Measurements from ENCODE around the gene TARBP2.
"Not testable (repeated sequence)": the region's sequence is repeated elsewhere in the genome, so short reads cannot be mapped to it uniquely, and the experiment has no call there.

The TARBP2 gene

GRCh38 chr12:53476769-53477209 lies 24.3 kb upstream of the TARBP2 start:
- DNase-seq = no peak

DNA sequence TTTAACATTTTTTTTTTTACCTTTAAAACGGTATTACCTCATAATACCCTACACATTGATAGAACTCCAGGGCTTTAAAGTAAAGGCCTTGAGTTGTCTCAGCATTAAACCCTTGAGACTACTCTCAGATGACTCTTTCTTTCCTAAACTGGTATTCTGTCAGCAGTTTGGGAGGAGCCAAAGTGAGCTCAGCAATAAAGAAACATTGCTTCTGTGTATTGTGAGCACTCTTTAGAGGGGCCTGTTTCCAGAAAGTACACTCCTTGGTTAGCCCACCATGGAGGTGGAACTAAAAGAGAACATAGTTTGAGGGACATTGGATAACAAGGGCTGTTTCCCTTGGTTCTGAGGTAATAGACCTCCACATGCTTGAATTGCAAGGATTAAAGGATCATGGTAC lies 22.2 kb upstream of the TARBP2 start:
- DNase-seq = no peak

- DNase-seq = no peak
Measured at GRCh38 chr12:53479331-53479730, 21.8 kb upstream of the TARBP2 start.

- no peak for DNase-seq
Measured at GRCh38 chr12:53480491-53481442, 20.3 kb upstream of the TARBP2 start.

- not testable (repeated sequence) for DNase-seq
Measured at GRCh38 chr12:53481458-53481857, 19.6 kb upstream of the TARBP2 start.

DNA sequence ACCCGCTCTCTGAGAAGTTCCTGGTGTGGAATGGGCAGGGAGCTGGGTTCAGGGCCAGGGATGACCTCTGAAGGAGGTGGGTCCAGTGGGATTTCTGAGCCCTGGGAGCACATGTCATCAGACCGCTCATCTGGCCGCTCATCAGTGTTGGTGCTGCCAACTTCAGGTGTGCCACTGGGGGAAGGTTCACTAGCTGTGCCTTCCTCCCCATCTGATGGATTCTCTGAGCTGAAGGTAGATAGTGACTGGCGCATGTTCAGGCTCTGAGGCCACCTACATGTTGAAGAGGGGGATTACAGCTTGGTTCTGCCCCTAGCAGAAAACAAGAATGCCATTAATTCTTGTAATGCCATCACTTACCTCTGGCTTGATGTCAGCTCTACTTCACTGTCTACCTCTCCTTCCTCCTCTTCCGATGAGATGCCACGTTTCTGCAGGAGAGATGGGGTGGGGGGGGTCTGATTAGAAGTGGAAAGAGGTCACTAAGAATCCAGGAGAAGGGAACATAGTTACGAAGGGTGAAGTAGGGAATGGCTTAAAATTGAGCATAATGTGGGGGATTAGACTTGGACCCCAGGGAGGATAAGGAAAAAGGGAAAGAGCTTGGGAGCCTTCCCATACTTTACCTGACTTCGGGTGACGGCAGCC lies 19.0 kb upstream of the TARBP2 start:
- no peak for DNase-seq

DNA sequence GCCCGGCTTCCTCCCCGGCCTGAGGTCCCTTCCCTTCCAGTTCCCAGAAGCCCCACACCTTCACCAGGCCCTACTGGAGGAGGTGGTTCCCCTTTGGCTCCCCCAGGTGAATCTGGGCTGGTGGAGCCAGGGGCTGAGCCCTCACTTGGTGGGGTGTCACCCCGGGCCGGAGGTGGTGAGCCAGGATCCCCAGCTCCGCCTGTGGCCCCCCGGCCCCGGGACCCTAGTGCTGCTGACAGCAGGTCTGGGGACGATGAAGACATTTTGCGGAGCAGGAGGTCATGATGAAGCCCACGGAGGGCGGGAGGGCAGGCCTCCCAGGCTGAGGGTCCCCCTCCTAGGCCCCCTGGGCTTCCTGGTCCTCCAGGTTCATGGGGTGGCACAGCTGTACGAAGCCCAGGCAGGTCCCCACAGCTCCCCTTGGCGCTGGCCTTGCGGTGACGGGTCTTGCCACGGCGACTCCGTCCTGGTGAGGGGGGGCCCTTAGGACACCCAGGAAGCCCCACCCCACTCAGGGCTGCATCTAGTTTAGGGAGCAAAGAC lies 18.4 kb upstream of the TARBP2 start:
- DNase-seq = no peak

DNA sequence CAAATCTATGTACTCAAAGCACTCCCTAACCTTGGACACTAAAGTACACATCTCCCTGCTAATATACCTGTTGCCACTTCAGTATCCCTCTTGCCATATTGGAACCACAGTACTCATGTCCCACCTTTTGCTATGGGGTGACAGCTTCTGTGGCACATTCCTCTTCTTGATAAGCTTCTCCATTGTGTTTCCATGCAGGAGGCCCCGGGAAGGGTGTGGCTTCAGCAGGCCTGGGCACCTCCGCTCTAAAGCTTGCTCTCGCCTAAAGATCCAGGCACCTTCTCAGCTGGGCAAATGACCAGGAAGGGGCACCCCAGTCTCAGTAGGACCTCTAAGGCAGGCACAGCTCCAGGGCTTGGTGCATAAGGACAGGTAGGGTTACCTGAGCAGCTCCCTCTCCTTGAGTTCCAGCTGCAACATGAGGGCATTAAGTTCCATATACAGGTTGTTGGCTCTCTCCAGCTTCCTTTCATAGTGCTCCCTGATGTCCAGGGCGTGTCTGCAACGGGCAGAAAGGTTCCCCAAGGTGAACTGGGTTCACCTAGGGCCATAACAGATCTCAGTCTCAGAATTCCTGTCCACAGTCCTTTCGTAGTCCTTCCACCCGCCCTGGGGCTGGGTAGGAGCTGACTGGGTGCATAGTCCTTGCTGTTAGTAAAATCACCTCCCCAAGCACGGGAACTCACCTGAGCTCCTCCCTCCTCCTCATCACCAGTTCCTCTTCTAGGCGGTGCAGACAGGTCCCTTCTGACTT lies 17.7 kb upstream of the TARBP2 start:
- no peak for DNase-seq

- no peak for DNase-seq
Measured at GRCh38 chr12:53483979-53484377, 17.1 kb upstream of the TARBP2 start.

- no peak for DNase-seq
Measured at GRCh38 chr12:53484686-53485575, 16.2 kb upstream of the TARBP2 start.

DNA sequence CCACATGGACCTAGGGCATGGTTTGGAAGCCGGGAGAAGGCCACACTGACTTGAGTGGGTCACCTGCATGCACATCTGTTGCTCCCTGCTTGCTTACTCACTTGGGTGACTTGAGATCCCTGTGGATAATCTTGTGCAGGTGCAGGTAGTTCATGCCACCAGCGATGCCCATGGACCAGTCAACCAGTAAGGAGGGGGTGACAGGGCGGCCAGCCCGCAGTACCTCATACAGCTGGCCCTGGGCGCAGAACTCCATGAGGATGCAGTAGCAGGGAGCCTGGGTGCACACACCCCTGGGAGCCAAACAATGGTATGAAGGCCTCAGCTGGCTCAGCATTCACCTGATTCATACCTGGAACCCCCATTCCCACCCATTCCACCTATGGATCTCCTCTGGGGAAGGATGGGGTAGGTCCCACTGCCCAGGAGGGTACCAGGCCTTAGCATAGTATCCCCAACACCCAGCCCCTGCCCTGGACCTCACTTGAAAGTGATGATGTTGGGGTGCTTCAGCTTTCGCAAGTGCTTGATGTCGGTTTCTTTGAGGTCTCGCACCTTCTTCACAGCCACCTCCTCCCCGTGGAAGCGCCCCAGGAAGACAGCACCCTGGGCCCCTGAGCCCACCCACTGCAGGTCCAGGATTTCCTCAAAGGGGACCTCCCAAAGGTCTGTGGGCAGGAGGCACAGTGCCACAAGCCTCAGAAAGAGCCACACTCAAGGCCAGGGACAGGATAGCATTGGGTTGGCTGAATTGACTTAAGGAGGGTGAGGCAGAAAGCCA lies 14.9 kb upstream of the TARBP2 start:
- no peak for DNase-seq

GRCh38 chr12:53486736-53487487 lies 14.2 kb upstream of the TARBP2 start:
- DNase-seq = no peak

DNA sequence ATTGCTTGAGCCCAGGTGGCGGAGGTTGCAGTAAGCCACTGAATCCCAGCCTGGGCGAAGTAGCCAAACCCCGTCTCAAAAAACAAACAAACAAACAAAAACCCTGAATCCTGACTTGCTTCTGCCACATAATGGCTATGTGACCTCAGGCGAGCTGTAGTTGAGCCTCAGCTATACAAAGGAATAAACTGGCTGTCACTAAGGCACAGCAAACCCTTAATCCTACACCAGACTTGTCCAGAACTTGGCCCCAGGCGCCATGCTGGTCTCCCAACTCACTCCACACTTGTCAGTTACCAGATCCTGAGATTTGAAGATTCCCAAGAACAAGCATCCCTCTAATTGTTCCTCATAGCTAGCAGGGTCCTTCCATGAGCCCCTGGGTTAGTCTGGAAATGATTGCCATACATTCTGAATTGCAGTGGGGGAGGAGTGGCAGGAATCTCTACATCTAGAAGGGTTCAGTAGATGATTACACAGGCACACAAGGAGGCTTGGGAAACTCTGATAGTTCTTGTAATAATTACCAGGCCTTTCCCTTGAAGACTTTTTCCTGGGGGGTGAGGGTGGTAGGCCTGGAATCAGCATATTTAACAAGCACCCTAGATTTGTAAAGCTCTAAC lies 11.7 kb upstream of the TARBP2 start:
- no peak for DNase-seq

DNA sequence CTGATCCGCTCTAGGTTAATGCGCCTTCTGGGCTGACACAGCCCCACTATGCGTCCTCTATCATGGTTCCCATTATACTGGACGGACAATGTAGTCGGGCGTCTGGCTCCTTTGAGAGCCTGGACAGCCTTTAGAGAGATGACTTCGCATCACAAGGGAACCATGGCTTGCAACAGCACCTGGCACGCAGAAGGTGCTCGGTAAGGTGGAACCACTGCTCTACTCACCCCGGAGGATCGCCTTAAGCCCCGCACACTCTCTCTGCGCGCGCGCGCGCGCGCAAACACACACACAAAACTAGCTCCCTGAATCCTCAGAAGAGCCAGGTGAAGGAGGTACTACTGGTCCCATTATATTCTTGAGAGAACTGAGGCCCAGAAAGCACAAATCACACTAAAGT lies 8.9 kb upstream of the TARBP2 start:
- DNase-seq = no peak

GRCh38 chr12:53492830-53493609 lies 8.1 kb upstream of the TARBP2 start:
- peak; percentile 93 for DNase-seq

DNA sequence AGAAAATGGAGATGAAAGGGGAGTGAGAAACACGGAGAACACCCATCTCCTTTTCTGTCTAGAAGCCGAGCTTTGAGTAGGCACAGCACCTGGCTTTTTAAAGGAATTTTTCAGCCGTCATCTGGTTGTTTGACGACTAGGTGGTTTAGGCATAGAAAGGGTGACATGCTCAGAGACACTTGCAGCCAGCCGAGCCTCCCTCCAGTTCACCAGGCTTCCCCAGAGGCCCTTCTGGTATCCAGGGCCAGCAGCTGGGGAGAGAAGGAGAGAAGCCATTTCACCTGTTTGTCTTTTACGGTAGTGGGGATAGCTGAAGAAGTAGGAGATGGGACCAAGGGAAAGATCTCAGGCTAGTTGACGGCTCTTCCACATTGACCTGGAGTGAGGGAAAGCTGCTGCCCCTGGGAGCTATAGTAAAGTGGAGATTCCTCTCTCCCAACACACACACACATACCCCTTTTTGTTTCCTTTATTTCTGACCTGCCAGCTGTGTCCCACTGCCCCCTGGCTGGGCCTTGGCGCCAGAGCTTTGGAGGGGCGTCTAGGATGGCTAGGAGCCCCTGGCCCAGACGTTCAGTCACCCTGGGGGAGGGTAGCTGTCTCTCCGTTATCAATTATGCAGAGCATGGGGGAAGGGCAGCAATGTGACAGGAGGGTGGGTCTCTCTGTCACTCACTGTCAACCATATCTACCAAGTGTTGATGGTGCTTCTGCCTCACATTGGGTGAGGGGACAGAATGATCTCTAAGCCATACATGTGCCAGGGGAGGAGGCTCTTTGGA lies 7.3 kb upstream of the TARBP2 start:
- DNase-seq = no peak

- DNase-seq = peak; percentile 15
Measured at GRCh38 chr12:53495903-53496751, 5.0 kb upstream of the TARBP2 start.

DNA sequence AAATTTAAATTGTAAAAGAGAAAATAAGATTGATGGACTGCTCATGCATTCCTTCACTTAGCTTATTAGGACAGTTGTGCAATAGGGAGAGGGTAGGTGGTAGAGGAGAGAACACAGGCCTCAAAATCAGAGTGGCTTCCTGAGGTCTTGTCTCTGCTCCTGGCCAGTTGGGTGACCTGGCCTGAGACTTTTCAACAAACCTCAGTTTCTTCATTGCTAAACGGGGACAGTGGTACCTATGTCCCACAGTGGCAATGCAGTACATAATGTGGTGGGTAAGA lies 4.4 kb upstream of the TARBP2 start:
- no peak for DNase-seq

Data from NCI-H774 (cell line).